Natural killer cell (primary cell): ENCODE measurements around the gene MELK. TPM values are rescaled to one million over a fixed set of nuclear protein-coding genes. Genes with fewer than 3 reads are reported as not detected.
"Not testable (repeated sequence)": the region's sequence is repeated elsewhere in the genome, so short reads cannot be mapped to it uniquely, and the experiment has no call there.

Experiments
- ATAC-seq, 3 donors: fragments of 150-1000 bp in 2 of 3; fragments of 200-7000 bp in 1 of 3; cut with Tn5 transposase; 1 replicate in 1 of 3; 2 replicates in 2 of 3; pipeline ENCODE4 v1.10.0; 2021; ENCODE audit warnings: mild to moderate bottlenecking in 2 of 3, moderate library complexity in 2 of 3
- DNase-seq, 2 donors: peaks; one replicate each; pipeline versions ENCODE4 v3.0.0 to v3.0.0-alpha.2; 2013 to 2021; ENCODE audit warnings: mixed read lengths in 1 of 2
- H3K27ac ChIP-seq: one replicate; pipeline ENCODE4 v1.5.1; 2013; ENCODE audit warnings: mild to moderate bottlenecking, low read length
- H3K27me3 ChIP-seq: one replicate; pipeline ENCODE4 v1.6.1; 2013; ENCODE audit warnings: low read length; ENCODE audit not compliant: control insufficient read depth, insufficient read depth
- H3K36me3 ChIP-seq: one replicate; pipeline ENCODE4 v1.6.1; 2013; ENCODE audit warnings: low read length; ENCODE audit not compliant: control insufficient read depth, insufficient read depth
- H3K4me1 ChIP-seq: one replicate; pipeline ENCODE4 v1.6.1; 2013; ENCODE audit warnings: low read length; ENCODE audit not compliant: control insufficient read depth, insufficient read depth
- H3K4me3 ChIP-seq: one replicate; pipeline ENCODE4 v1.5.1; 2013; ENCODE audit warnings: low read length
- H3K9me3 ChIP-seq: one replicate; pipeline ENCODE4 v1.6.1; 2013; ENCODE audit warnings: low read length; ENCODE audit not compliant: control insufficient read depth, insufficient read depth
- H3K27ac Mint-ChIP-seq, 2 donors: one replicate each; pipeline ENCODE4 v1.8.0; 2022; ENCODE audit warnings: mild to moderate bottlenecking in 2 of 2, mixed read lengths in 2 of 2, moderate library complexity in 1 of 2
- H3K27me3 Mint-ChIP-seq, 2 donors: one replicate each; pipeline ENCODE4 v1.8.0; 2022; ENCODE audit warnings: low read depth in 2 of 2, mixed read lengths in 2 of 2
- H3K36me3 Mint-ChIP-seq: one replicate; pipeline ENCODE4 v1.8.0; 2022; ENCODE audit warnings: mixed read lengths
- H3K4me1 Mint-ChIP-seq, 2 donors: one replicate each; pipeline ENCODE4 v1.8.0; 2022; ENCODE audit warnings: mixed read lengths in 2 of 2
- H3K4me3 Mint-ChIP-seq: one replicate; pipeline ENCODE4 v1.8.0; 2022; ENCODE audit warnings: mild to moderate bottlenecking, moderate library complexity, mixed read lengths
- H3K9me3 Mint-ChIP-seq, 2 donors: one replicate each; pipeline ENCODE4 v1.8.0; 2022; ENCODE audit warnings: mixed read lengths in 2 of 2
- CTCF ChIP-seq: fragments of 200-600 bp; IDR thresholded peaks from one replicate; pipeline ENCODE4 v1.8.0; 2022; ENCODE audit warnings: antibody characterized with exemption
- WGBS: methylation state at CpG from one replicate; pipeline ENCODE4 v1.1.7; 2013; ENCODE audit warnings: missing lambda C conversion rate; ENCODE audit not compliant: insufficient coverage; 5-methylcytosine and 5-hydroxymethylcytosine counted together
- intact Hi-C: fragments of 100-400 bp; cut with micrococcal nuclease; formaldehyde crosslinking; loops from one replicate; pipeline ENCODE4 v1.14.2; 2022
- total RNA-seq, 4 donors: library from RNA; stranded (reverse); fragments of 120-200 nt in 1 of 4; gene quantifications; one replicate each; pipeline versions ENCODE4 v1.2.3 to v1.2.4, GENCODE V29; 2013 to 2022

Gene MELK
- total RNA-seq, 3 donors from 2014 or later (not counting 1 experiment from before 2014, with no cell fraction given), result 1.3 to 1.6 (median 1.5) TPM

GRCh38 chr9:36547598-36547997, 25.1 kb upstream of the MELK start:
- no peaks in the 10 kb centered on the region for H3K9me3 ChIP-seq
- no peak overlapping the region for H3K27ac ChIP-seq
- Mint-ChIP-seq H3K4me1 (no peaks in the 10 kb centered on the region), H3K27ac (no peak overlapping the region), H3K4me3 (no peak overlapping the region), H3K36me3 (no peaks in the 10 kb centered on the region), H3K9me3 (no peaks in the 10 kb centered on the region), H3K27me3 (peaks cover 8 to 19% of the 10 kb centered on the region in 2 donors)
- H3K4me3 ChIP-seq, result no peak overlapping the region
- no CpG with 5 or more reads among the region's 3 CpGs for WGBS
- ATAC-seq (no peak), DNase-seq (no peak)
- intact Hi-C loops, result no loop called here
- TF ChIP-seq CTCF, result no peak
- H3K27me3 ChIP-seq, result no peaks in the 10 kb centered on the region
- H3K4me1 ChIP-seq, result no peaks in the 10 kb centered on the region
- H3K36me3 ChIP-seq, result no peaks in the 10 kb centered on the region

- Mint-ChIP-seq H3K36me3 (no peaks in the 10 kb centered on the region), H3K27ac (no peak overlapping the region), H3K4me1 (no peaks in the 10 kb centered on the region), H3K9me3 (no peaks in the 10 kb centered on the region), H3K27me3 (peaks cover 8 to 19% of the 10 kb centered on the region in 2 donors), H3K4me3 (no peak overlapping the region)
- ATAC-seq (no peak), DNase-seq (no peak)
- no peak overlapping the region for H3K27ac ChIP-seq
- H3K9me3 ChIP-seq, result no peaks in the 10 kb centered on the region
- no peaks in the 10 kb centered on the region for H3K36me3 ChIP-seq
- H3K4me1 ChIP-seq, result no peaks in the 10 kb centered on the region
- no peak overlapping the region for H3K4me3 ChIP-seq
- intact Hi-C loops, result no loop called here
- TF ChIP-seq CTCF, result no peak
- H3K27me3 ChIP-seq, result no peaks in the 10 kb centered on the region
- WGBS, result 53% methylated on average over 1 of the region's 1 CpG
Observed at GRCh38 chr9:36548454-36548853, 24.2 kb upstream of the MELK start.

- no peaks in the 10 kb centered on the region for H3K9me3 Mint-ChIP-seq
- no peak overlapping the region for H3K27ac Mint-ChIP-seq
- H3K27me3 ChIP-seq, result no peaks in the 10 kb centered on the region
- no peaks in the 10 kb centered on the region for H3K4me1 ChIP-seq
- TF ChIP-seq CTCF, result no peak
- H3K4me1 Mint-ChIP-seq, result no peaks in the 10 kb centered on the region
- intact Hi-C loops, result no loop called here
- DNase-seq (no peak), ATAC-seq (no peak)
- H3K9me3 ChIP-seq, result no peaks in the 10 kb centered on the region
- H3K27ac ChIP-seq, result no peak overlapping the region
- H3K36me3 Mint-ChIP-seq, result no peaks in the 10 kb centered on the region
- no peak overlapping the region for H3K4me3 ChIP-seq
- 92% methylated on average over 8 of the region's 8 CpGs for WGBS
- H3K4me3 Mint-ChIP-seq, result no peak overlapping the region
- peaks cover 8 to 19% of the 10 kb centered on the region in 2 donors for H3K27me3 Mint-ChIP-seq
- no peaks in the 10 kb centered on the region for H3K36me3 ChIP-seq
Observed at GRCh38 chr9:36550135-36550534, 22.6 kb upstream of the MELK start.

GRCh38 chr9:36550631-36551098, 22.0 kb upstream of the MELK start:
- H3K27ac ChIP-seq, DNase-seq, H3K36me3 ChIP-seq, ATAC-seq, H3K27ac Mint-ChIP-seq, H3K36me3 Mint-ChIP-seq, H3K4me3 ChIP-seq, H3K4me3 Mint-ChIP-seq, H3K27me3 ChIP-seq, intact Hi-C loops, H3K4me1 ChIP-seq, H3K4me1 Mint-ChIP-seq, H3K9me3 ChIP-seq, H3K9me3 Mint-ChIP-seq: not testable (repeated sequence)
- 79% methylated on average over 8 of the region's 10 CpGs for WGBS
- H3K27me3 Mint-ChIP-seq, result peaks cover 8 to 19% of the 10 kb centered on the region in 2 donors
